ENCODE results near the gene SLC17A5. TPM values are rescaled to one million over a fixed set of nuclear protein-coding genes. Genes with fewer than 3 reads are reported as not detected.

Gene SLC17A5
- total and polyA plus RNA-seq, 9 of the 15 experiments (the other 6 are each of a cell fraction or from before 2014, with no cell fraction given) = 1.3 to 7.2 (median 3.4) TPM

DNA sequence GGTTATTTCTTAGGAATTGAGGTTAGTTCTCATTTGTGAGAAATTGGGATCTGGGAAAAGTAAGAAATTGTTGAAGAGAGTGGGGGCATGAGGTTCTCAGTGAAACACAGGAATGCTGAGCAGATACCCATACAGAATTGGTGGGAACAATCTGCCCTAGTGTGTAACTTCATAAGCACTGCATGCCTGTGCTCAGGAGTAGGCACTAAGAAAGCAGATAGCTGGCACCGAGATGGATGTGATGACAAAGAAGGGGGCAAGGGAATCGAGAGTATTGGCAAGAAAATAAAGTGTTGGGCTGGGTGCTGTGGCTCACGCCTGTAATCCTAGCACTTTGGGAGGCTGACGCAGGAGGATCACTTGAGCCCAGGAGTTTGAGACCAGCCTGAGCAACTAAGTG is 4.0 kb downstream of the SLC17A5 start (continued):
- TF ChIP-seq ZBTB33 (CRISPR knock-in tag; IDR thresholded peaks at IDR 0.05) = no peak

DNA sequence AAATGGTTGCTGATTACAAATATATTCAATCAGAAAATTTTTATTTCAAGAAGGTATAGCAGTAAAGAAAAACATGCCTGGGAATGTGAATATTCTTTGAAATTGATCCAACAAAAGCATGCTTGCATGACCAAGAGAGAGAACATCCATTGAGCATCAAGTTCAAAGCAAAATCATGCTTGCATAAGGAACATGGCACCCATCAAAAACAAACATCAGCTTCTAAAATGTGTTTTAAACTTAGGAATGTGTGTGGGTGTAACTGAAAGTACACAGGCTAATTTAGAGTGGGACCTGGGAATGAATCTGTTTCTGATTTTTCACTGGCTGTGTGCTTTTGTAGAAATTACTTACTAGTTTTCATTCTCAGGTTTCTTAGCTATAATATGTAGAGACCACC is 5.6 kb downstream of the SLC17A5 start:
- Histone ChIP-seq H3K27ac (ENCODE audit: extremely low read depth, low read depth, low read length) (no peak overlapping the region), H3K9ac (ENCODE audit: insufficient read depth in 1 of 2, low read depth in 2 of 2, low read length in 2 of 2) (no peak overlapping the region), H3K36me3 (ENCODE audit: control insufficient read depth, insufficient read depth, low read length) (no peaks in the 10 kb centered on the region), H3K4me3 (no peak overlapping the region), H3K9me3 (replicated peaks; ENCODE audit: control insufficient read depth, insufficient read depth, low read depth, low read length) (no peaks in the 10 kb centered on the region), H3K4me1 (replicated peaks in 1 of 2; ENCODE audit: control insufficient read depth in 2 of 2, insufficient read depth in 2 of 2, low read length in 2 of 2) (peaks cover 0 to 2% of the 10 kb centered on the region in 2 experiments; a peak in 1 of 5 replicates), H3K9me1 (ENCODE audit: control insufficient read depth, insufficient read depth, low read length) (no peaks in the 10 kb centered on the region), H4K20me1 (replicated peaks; ENCODE audit: control insufficient read depth, insufficient read depth, low read length) (no peaks in the 10 kb centered on the region), H3K27me3 (ENCODE audit: control insufficient read depth in 2 of 2, insufficient read depth in 2 of 2, low read length in 2 of 2) (no peaks in the 10 kb centered on the region), H3K79me2 (ENCODE audit: control insufficient read depth, insufficient read depth, low read length) (peaks cover 3% of the 10 kb centered on the region; the same call in 1 of the 3 replicates), H3K4me2 (ENCODE audit: insufficient read depth, low read length) (no peak overlapping the region), H2AFZ (ENCODE audit: low read depth, low read length) (no peak overlapping the region)
- ChIA-PET POLR2A (interaction anchor here (2.0 kb wide), 1 partner anchor 131 kb away, joined by 6 read pairs; no protein-coding TSS in a partner anchor), CTCF (ENCODE audit: low intra/inter-chr PET ratio) (no interaction called here)
- no peak for ATAC-seq
- no TSS peak for BruUV-seq (replicated peaks)
- FAIRE-seq = no peak
- no peak for TF ChIP-seq TCF3 (CRISPR knock-in tag; IDR thresholded peaks at IDR 0.05)
- no peak for TF ChIP-seq ATF3 (IDR thresholded peaks at IDR 0.05)
- no peak for TF ChIP-seq ATF3 (CRISPR knock-in tag; conservative IDR thresholded peaks at IDR 0.05)
- TF ChIP-seq ZNF232 (CRISPR knock-in tag; IDR thresholded peaks at IDR 0.05) = no peak
- no peak for DNase-seq (ENCODE audit: extremely low read depth in 1 of 4, low spot score in 3 of 4)
- in situ Hi-C loops (cut with MboI) = no loop called here
- intact Hi-C loops (cut with micrococcal nuclease) = no loop called here

Data from K562 (cell line).